Endothelial cell of umbilical vein (primary cell): ENCODE data around the gene SPAG16. TPM values are rescaled to one million over a fixed set of nuclear protein-coding genes. Genes with fewer than 3 reads are reported as not detected.

Experiments
- BruUV-seq: library from RNA; stranded (reverse); fragments of 400-500 nt; replicated peaks from 2 replicates; lab custom pipeline; 2021; lab: Mats Ljungman, UMichigan
- CTCF ChIA-PET: fragments of 300-600, 350-600 bp; sonication (Branson Sonifier 250); formaldehyde crosslinking; loops from one replicate; lab custom pipeline; 2021; ENCODE audit warnings: antibody characterized with exemption, inconsistent platforms; lab: Charles Lee
- POLR2A ChIA-PET: fragments of 300-600, 350-600 bp; sonication (Branson Sonifier 250); formaldehyde crosslinking; loops from one replicate; lab custom pipeline; 2021; ENCODE audit warnings: antibody characterized with exemption, inconsistent platforms; lab: Charles Lee
- DNase-seq: peaks from one replicate; pipeline ENCODE4 v3.0.0-alpha.2; 2011; ENCODE audit warnings: low read depth, low spot score
- FAIRE-seq: peaks from 2 replicates; lab custom pipeline; 2011; peaks lifted over from hg19 to GRCh38; lab: Jason Lieb, UNC
- H2AFZ ChIP-seq: 2 replicates; pipeline ENCODE4 v1.6.0; 2012; ENCODE audit warnings: low read depth, low read length, control low read depth, inconsistent platforms
- H3K27ac ChIP-seq: 2 replicates; pipeline ENCODE4 v1.5.1; 2011; ENCODE audit warnings: low read depth, mild to moderate bottlenecking, control low read depth, low read length, moderate library complexity; ENCODE audit not compliant: insufficient read depth
- H3K27me3 ChIP-seq, 2 experiments: 2 replicates each; pipeline versions ENCODE4 v1.6.0 to v1.6.1; 2011; ENCODE audit warnings: low read length in 2 of 2, mixed read lengths in 1 of 2; ENCODE audit not compliant: control insufficient read depth in 2 of 2, insufficient read depth in 2 of 2
- H3K36me3 ChIP-seq, 2 experiments: 2 replicates in 1 of 2; 3 replicates in 1 of 2; pipeline ENCODE4 v1.5.1; 2011; ENCODE audit warnings: low read length in 2 of 2, mild to moderate bottlenecking in 1 of 2, moderate library complexity in 1 of 2; ENCODE audit not compliant: control insufficient read depth in 2 of 2, insufficient read depth in 2 of 2; ENCODE audit errors: extremely low read depth in 1 of 2
- H3K4me1 ChIP-seq: 3 replicates; pipeline ENCODE4 v1.5.1; 2011; ENCODE audit warnings: mild to moderate bottlenecking, low read length; ENCODE audit not compliant: control insufficient read depth, insufficient read depth; ENCODE audit errors: extremely low read depth
- H3K4me2 ChIP-seq: 2 replicates; pipeline ENCODE4 v1.6.1; 2011; ENCODE audit warnings: low read length, control low read depth, mixed read lengths; ENCODE audit not compliant: insufficient read depth
- H3K4me3 ChIP-seq, 3 experiments: fragments of 200-600 bp in 1 of 3; sonication (generic), shearing (Covaris generic) in 1 of 3; replicated peaks in 1 of 3; 2 replicates each; pipeline ENCODE4 v1.5.1; 2011 to 2016; ENCODE audit warnings: control low read depth in 3 of 3, low read length in 3 of 3, mild to moderate bottlenecking in 2 of 3, inconsistent platforms in 1 of 3, low read depth in 1 of 3, moderate library complexity in 1 of 3; ENCODE audit not compliant: insufficient read depth in 1 of 3
- H3K79me2 ChIP-seq: 2 replicates; pipeline ENCODE4 v1.6.0; 2012; ENCODE audit warnings: low read length, inconsistent platforms; ENCODE audit not compliant: control insufficient read depth, insufficient read depth
- H3K9ac ChIP-seq: replicated peaks from 2 replicates; pipeline ENCODE3; 2011; ENCODE audit warnings: low read length, control low read depth; ENCODE audit not compliant: insufficient read depth; ENCODE audit errors: extremely low read depth
- H3K9me1 ChIP-seq: replicated peaks from 3 replicates; pipeline ENCODE4 v1.6.0; 2011; ENCODE audit warnings: mild to moderate bottlenecking, low read length; ENCODE audit not compliant: control insufficient read depth, insufficient read depth; ENCODE audit errors: extremely low read depth
- H3K9me3 ChIP-seq: replicated peaks from 2 replicates; pipeline ENCODE4 v1.5.1; 2012; ENCODE audit warnings: low read length, inconsistent platforms; ENCODE audit not compliant: control insufficient read depth, insufficient read depth
- H4K20me1 ChIP-seq: replicated peaks from 2 replicates; pipeline ENCODE3; 2011; ENCODE audit warnings: mild to moderate bottlenecking, low read length; ENCODE audit not compliant: control insufficient read depth, insufficient read depth; ENCODE audit errors: extremely low read depth
- EZH2 ChIP-seq: IDR thresholded peaks from 2 replicates; pipeline ENCODE4 v1.6.1; 2012; ENCODE audit warnings: borderline replicate concordance, low read depth, mild to moderate bottlenecking, moderate library complexity, low read length, inconsistent platforms; ENCODE audit not compliant: severe bottlenecking
- FOS ChIP-seq: IDR thresholded peaks from 2 replicates; pipeline ENCODE4 v1.6.1; 2011; ENCODE audit warnings: mild to moderate bottlenecking, low read length, moderate library complexity, borderline replicate concordance; ENCODE audit not compliant: insufficient read depth
- GATA2 ChIP-seq: IDR thresholded peaks from 2 replicates; pipeline ENCODE4 v1.7.0; 2011; ENCODE audit warnings: low read depth, mild to moderate bottlenecking, moderate library complexity, mixed read lengths, low read length; ENCODE audit not compliant: insufficient read length, insufficient read depth
- JUN ChIP-seq: IDR thresholded peaks from 2 replicates; pipeline ENCODE4 v1.6.1; 2011; ENCODE audit warnings: borderline replicate concordance, low read depth; ENCODE audit not compliant: insufficient read length, insufficient read depth
- MYC ChIP-seq: IDR thresholded peaks from one replicate; pipeline ENCODE4 v1.6.1; 2011; ENCODE audit warnings: mild to moderate bottlenecking, low read depth, low read length
- POLR2A ChIP-seq: IDR thresholded peaks from 2 replicates; pipeline ENCODE4 v1.6.1; 2012; ENCODE audit warnings: low read depth, mild to moderate bottlenecking, control low read depth, low read length
- POLR2AphosphoS5 ChIP-seq: IDR thresholded peaks from 2 replicates; pipeline ENCODE4 v1.6.1; 2012; ENCODE audit warnings: low read depth, mild to moderate bottlenecking, control low read depth, low read length, moderate library complexity; ENCODE audit not compliant: insufficient read depth
- dilution Hi-C: fragments of 300-500 bp; cut with MboI; formaldehyde crosslinking; loops from one replicate; pipeline ENCODE4 v1.15.0; 2019; ENCODE audit warnings: low sequenced_read_pairs; ENCODE audit not compliant: extremely low pct_ligation_motif_present
- intact Hi-C: fragments of 100-400 bp; cut with micrococcal nuclease; formaldehyde crosslinking; loops from one replicate; pipeline ENCODE4 v1.10.0; 2022
- polyA plus RNA-seq, 4 experiments: library from polyadenylated mRNA; depleted of rRNA in 3 of 4; stranded (reverse) in 3 of 4; unstranded in 1 of 4; fragments of >200 nt; gene quantifications; 2 replicates each; pipeline versions ENCODE4 v1.2.1 to v1.2.3, GENCODE V29; 2011 to 2012; ENCODE audit warnings: missing spikeins in 1 of 4
- total RNA-seq: library from RNA; stranded (reverse); gene quantifications from 2 replicates; pipeline ENCODE4 v1.2.3, GENCODE V29; 2021
- TF ChIP-seq, protein P1 (sequence below), 2 donors: IDR thresholded peaks; 1 replicate in 1 of 2; 2 replicates in 1 of 2; pipeline ENCODE4 v1.5.1; 2011; ENCODE audit warnings: low read length in 2 of 2, mild to moderate bottlenecking in 2 of 2, moderate library complexity in 2 of 2, control low read depth in 1 of 2, inconsistent platforms in 1 of 2, low read depth in 1 of 2; ENCODE audit not compliant: insufficient read depth in 1 of 2; ENCODE audit errors: extremely low read depth in 1 of 2
- TF ChIP-seq, protein P2 (sequence below): IDR thresholded peaks from 2 replicates; pipeline ENCODE4 v1.6.1; 2011; ENCODE audit not compliant: insufficient read depth, insufficient read length

Gene SPAG16
- total and polyA plus RNA-seq, 2 donors (not counting 3 experiments of a cell fraction or from before 2014, with no cell fraction given), result 4.0 to 7.7 TPM

DNA sequence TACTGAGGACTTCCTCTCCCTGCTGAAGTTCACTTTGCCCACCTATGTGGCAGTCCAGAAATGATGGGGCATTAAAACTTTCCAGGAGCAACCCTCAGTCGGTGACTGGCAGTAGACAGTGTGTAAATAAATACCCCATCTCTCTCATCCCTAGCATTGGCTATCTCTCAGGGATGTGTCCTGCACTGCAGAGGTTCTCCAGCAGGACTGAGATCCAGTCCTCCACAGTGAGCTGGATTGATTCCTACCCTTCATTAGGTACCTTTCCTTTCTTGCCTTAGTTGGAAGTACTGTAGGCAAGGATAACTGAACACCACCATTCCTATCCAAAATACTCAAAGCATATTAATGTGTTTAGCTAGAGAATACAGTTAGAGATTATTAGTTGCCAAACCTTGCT lies 441.8 kb downstream of the SPAG16 start:
- H3K27me3 ChIP-seq, result no peaks in the 10 kb centered on the region
- no peak overlapping the region for H2AFZ ChIP-seq
- no peak for DNase-seq
- no peaks in the 10 kb centered on the region for H3K36me3 ChIP-seq
- no peak overlapping the region for H3K9ac ChIP-seq
- H3K4me3 ChIP-seq, result no peak overlapping the region
- no peaks in the 10 kb centered on the region for H3K79me2 ChIP-seq
- BruUV-seq, result no TSS peak
- intact Hi-C loops, result no loop called here
- no peak for FAIRE-seq
- TF ChIP-seq, protein P1, sequence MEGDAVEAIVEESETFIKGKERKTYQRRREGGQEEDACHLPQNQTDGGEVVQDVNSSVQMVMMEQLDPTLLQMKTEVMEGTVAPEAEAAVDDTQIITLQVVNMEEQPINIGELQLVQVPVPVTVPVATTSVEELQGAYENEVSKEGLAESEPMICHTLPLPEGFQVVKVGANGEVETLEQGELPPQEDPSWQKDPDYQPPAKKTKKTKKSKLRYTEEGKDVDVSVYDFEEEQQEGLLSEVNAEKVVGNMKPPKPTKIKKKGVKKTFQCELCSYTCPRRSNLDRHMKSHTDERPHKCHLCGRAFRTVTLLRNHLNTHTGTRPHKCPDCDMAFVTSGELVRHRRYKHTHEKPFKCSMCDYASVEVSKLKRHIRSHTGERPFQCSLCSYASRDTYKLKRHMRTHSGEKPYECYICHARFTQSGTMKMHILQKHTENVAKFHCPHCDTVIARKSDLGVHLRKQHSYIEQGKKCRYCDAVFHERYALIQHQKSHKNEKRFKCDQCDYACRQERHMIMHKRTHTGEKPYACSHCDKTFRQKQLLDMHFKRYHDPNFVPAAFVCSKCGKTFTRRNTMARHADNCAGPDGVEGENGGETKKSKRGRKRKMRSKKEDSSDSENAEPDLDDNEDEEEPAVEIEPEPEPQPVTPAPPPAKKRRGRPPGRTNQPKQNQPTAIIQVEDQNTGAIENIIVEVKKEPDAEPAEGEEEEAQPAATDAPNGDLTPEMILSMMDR (IDR thresholded peaks at IDR 0.05; ENCODE audit: extremely low read depth in 1 of 2, insufficient read depth in 1 of 2, low read depth in 1 of 2, low read length in 2 of 2), result no peak
- TF ChIP-seq GATA2, result no peak
- TF ChIP-seq JUN, result no peak
- no peak for TF ChIP-seq POLR2A
- TF ChIP-seq POLR2AphosphoS5, result no peak
- no peak for TF ChIP-seq FOS
- no peak for TF ChIP-seq EZH2
- TF ChIP-seq MYC, result no peak
- TF ChIP-seq, protein P2, sequence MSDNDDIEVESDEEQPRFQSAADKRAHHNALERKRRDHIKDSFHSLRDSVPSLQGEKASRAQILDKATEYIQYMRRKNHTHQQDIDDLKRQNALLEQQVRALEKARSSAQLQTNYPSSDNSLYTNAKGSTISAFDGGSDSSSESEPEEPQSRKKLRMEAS, result no peak
- H3K9me1 ChIP-seq, result no peaks in the 10 kb centered on the region
- H3K4me2 ChIP-seq, result no peak overlapping the region
- no peak overlapping the region for H3K27ac ChIP-seq
- dilution Hi-C loops, result no loop called here
- POLR2A ChIA-PET, result no interaction called here
- peaks cover 2% of the 10 kb centered on the region for H3K9me3 ChIP-seq
- H3K4me1 ChIP-seq, result no peaks in the 10 kb centered on the region
- CTCF ChIA-PET, result no interaction called here
- no peaks in the 10 kb centered on the region for H4K20me1 ChIP-seq
